NCI-H510A (cell line): ENCODE results near the gene BLZF1.
A peak's percentile ranks its signal among the peaks of the same experiment; 100 is the strongest.
"Not testable (repeated sequence)": the region's sequence is repeated elsewhere in the genome, so short reads cannot be mapped to it uniquely, and the experiment has no call there.

ENCODE experiments used
- DNase-seq: peaks from one replicate; lab custom pipeline; 2025; lab: John Stamatoyannopoulos, UW

The BLZF1 gene

GRCh38 chr1:169367686-169368405 lies at the start of gene BLZF1, which contains the start of gene NME7:
Gene BLZF1, plus strand, starts transcription at chr1:169368195. Its CDS starts 1,328 bp downstream, at chr1:169369523.
Gene NME7, minus strand, starts transcription at chr1:169367797. Its CDS starts 87 bp downstream, at chr1:169367710.
- DNase-seq = peak; percentile 94

GRCh38 chr1:169318536-169319244 lies 49.3 kb upstream of the BLZF1 start:
- DNase-seq = no peak

GRCh38 chr1:169321539-169321938 lies 46.5 kb upstream of the BLZF1 start:
- no peak for DNase-seq

GRCh38 chr1:169322138-169322537 lies 45.9 kb upstream of the BLZF1 start:
- DNase-seq = no peak

- no peak for DNase-seq
These were observed 42.9 kb upstream of the BLZF1 start for GRCh38 chr1:169325117-169325516.

- DNase-seq = no peak
These were observed 41.6 kb upstream of the BLZF1 start for GRCh38 chr1:169326261-169326955.

- no peak for DNase-seq
These were observed 41.1 kb upstream of the BLZF1 start for GRCh38 chr1:169326956-169327268.

GRCh38 chr1:169327875-169328274 lies 40.1 kb upstream of the BLZF1 start:
- no peak for DNase-seq

GRCh38 chr1:169329383-169329782 lies 38.6 kb upstream of the BLZF1 start:
- DNase-seq = no peak

GRCh38 chr1:169330927-169331326 lies 37.1 kb upstream of the BLZF1 start:
- DNase-seq = no peak

GRCh38 chr1:169334727-169335126 lies 33.3 kb upstream of the BLZF1 start:
- DNase-seq = not testable (repeated sequence)

- not testable (repeated sequence) for DNase-seq
These were observed 30.9 kb upstream of the BLZF1 start for GRCh38 chr1:169336947-169337715.

- DNase-seq = no peak
These were observed 29.4 kb upstream of the BLZF1 start for GRCh38 chr1:169338617-169339016.

- DNase-seq = no peak
These were observed 28.2 kb upstream of the BLZF1 start for GRCh38 chr1:169339773-169340172.

- DNase-seq = no peak
These were observed 27.1 kb upstream of the BLZF1 start for GRCh38 chr1:169340882-169341281.

- not testable (repeated sequence) for DNase-seq
These were observed 25.9 kb upstream of the BLZF1 start for GRCh38 chr1:169342096-169342495.

GRCh38 chr1:169345511-169345910 lies 22.5 kb upstream of the BLZF1 start:
- no peak for DNase-seq

GRCh38 chr1:169346036-169346589 lies 21.9 kb upstream of the BLZF1 start:
- DNase-seq = no peak

GRCh38 chr1:169347688-169348382 lies 20.2 kb upstream of the BLZF1 start:
- no peak for DNase-seq

GRCh38 chr1:169348383-169349036 lies 19.5 kb upstream of the BLZF1 start:
- DNase-seq = no peak

GRCh38 chr1:169360415-169360814 lies 7.6 kb upstream of the BLZF1 start:
- DNase-seq = no peak
